ENCODE data around the gene PHF21B.

The PHF21B gene

DNA sequence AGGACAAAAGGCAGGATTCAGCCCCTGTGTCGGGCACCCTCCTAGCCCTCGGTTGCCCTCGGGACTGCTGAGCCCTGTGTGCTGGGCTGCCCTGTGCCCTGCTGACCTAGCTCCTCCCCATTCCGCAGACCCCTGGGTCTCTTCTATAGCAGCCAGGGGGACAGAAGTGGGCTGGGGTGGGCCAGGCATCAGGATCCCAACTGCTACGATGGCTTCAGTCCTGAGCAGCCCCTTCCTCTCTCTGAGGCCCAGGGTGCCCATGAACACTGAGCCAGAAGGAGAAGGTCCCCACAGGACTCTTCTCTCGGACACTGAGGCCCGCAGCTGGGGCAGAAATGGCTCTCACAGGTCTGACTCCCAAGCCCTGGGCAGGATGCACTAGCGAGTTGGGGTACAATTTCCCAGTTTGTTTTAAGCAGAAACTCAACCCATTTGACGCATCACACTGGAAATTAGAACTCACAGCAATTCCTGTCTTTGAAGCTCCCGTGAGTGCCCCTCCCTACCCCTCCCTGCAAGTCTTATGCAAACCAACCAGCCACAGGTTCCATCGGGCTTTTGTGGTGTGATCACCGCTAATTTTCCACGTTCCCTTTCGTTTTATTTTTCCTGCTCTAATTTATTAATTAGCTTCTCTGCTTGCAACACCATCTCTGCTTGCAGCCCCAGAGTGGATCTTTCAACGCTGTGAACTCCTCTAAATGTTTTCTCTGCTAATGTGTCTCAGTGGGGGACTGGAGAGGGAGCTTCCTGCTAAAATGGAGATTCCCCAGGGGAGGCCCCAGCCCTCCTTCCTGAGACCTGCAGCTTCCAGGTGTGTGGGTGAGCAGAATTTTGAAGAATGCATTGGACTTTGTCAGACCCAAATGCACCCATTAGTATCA lies 56.7 kb downstream of the PHF21B start:
- Histone ChIP-seq H3K9me3 (ENCODE audit: control insufficient read depth, low read length) (no peaks in the 10 kb centered on the region), H3K27me3 (replicated peaks; ENCODE audit: control insufficient read depth, insufficient read depth, low read length, poor library complexity, severe bottlenecking) (no peaks in the 10 kb centered on the region), H3K36me3 (ENCODE audit: control insufficient read depth, insufficient read depth, low read length) (no peaks in the 10 kb centered on the region), H3K4me1 (ENCODE audit: control insufficient read depth, insufficient read depth, low read length, poor library complexity, severe bottlenecking) (no peaks in the 10 kb centered on the region), H3K4me3 (ENCODE audit: insufficient read depth, low read depth, low read length, poor library complexity, severe bottlenecking) (no peak overlapping the region), H3K27ac (ENCODE audit: insufficient read depth, low read length, poor library complexity, severe bottlenecking) (no peak overlapping the region)
- no peak for DNase-seq

DNA sequence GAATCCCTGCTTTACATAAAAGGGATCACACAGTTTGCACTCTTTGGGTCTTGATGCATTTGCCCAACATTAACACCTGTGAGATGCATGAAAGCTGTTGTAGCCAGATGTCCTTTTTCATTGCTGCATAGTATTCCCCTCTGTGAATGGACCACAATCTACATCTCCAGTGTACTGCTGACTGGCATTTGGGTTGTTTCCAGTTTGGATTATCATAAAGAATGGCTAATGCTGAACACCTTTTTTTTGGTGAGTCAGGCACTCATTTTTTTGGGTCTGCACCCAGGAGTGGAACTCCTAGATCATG lies 58.3 kb downstream of the PHF21B start:
- no peaks in the 10 kb centered on the region for H3K4me1 ChIP-seq (ENCODE audit: control insufficient read depth, insufficient read depth, low read length, poor library complexity, severe bottlenecking)
- DNase-seq, result no peak
- no peaks in the 10 kb centered on the region for H3K36me3 ChIP-seq (ENCODE audit: control insufficient read depth, insufficient read depth, low read length)
- no peaks in the 10 kb centered on the region for H3K27me3 ChIP-seq (replicated peaks; ENCODE audit: control insufficient read depth, insufficient read depth, low read length, poor library complexity, severe bottlenecking)
- H3K4me3 ChIP-seq (ENCODE audit: insufficient read depth, low read depth, low read length, poor library complexity, severe bottlenecking), result no peak overlapping the region
- no peaks in the 10 kb centered on the region for H3K9me3 ChIP-seq (ENCODE audit: control insufficient read depth, low read length)
- no peak overlapping the region for H3K27ac ChIP-seq (ENCODE audit: insufficient read depth, low read length, poor library complexity, severe bottlenecking)

DNA sequence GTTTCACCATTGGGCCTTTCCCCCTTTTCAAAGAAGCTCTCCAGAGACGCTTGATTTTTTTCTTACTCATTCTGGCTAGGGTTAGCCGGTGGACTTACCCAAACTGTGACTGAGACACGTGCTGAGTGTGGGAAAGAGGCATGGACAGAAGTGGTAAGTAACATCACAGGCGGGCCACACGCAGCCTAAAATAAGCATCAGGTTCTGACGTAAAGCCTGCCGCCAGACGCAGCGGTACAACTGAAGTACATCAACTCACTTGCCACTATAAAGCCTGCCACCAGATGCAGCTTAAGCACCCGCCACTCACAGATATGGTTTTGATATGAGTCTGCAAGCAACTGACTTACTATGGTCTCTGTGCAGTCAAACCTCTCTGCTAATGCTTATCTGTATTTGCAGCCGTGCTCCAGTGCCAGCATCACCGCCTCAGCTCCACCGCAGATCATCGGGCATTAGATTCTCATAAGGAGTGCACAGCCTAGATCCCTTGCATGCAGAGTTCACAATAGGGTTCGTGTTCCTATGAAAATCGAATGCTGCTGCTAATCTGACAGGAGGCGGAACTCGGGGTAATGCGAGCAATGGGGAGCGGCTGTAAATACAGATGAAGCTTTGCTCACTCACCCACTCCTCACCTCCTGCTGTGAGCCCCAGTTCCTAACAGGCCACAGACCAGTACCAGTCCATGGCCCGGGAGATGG lies 58.8 kb downstream of the PHF21B start:
- H3K4me3 ChIP-seq (ENCODE audit: insufficient read depth, low read depth, low read length, poor library complexity, severe bottlenecking), result no peak overlapping the region
- no peaks in the 10 kb centered on the region for H3K4me1 ChIP-seq (ENCODE audit: control insufficient read depth, insufficient read depth, low read length, poor library complexity, severe bottlenecking)
- H3K27me3 ChIP-seq (replicated peaks; ENCODE audit: control insufficient read depth, insufficient read depth, low read length, poor library complexity, severe bottlenecking), result no peaks in the 10 kb centered on the region
- no peaks in the 10 kb centered on the region for H3K9me3 ChIP-seq (ENCODE audit: control insufficient read depth, low read length)
- H3K27ac ChIP-seq (ENCODE audit: insufficient read depth, low read length, poor library complexity, severe bottlenecking), result no peak overlapping the region
- no peak for DNase-seq
- H3K36me3 ChIP-seq (ENCODE audit: control insufficient read depth, insufficient read depth, low read length), result no peaks in the 10 kb centered on the region

DNA sequence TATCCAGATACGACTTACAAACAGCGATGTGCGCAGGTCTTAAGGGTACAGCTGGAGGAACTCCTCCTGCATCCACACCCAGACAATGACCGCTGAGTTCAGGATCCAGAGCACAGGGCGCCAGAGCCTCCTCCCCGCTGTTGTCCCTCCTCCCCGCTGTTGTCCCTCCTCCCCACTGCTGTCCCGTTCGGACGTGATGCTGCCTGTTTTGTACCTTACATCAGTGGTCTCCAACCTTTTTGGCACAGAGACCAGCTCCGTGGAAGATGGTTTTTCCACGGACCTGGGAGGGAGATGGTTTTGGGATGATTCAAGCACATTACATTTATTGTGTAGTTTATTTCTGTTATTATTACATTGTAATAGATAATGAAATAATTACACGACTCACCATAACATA lies 62.0 kb downstream of the PHF21B start:
- no peak for DNase-seq
- Histone ChIP-seq H3K27ac (ENCODE audit: insufficient read depth, low read length, poor library complexity, severe bottlenecking) (no peak overlapping the region), H3K4me3 (ENCODE audit: insufficient read depth, low read depth, low read length, poor library complexity, severe bottlenecking) (no peak overlapping the region), H3K27me3 (replicated peaks; ENCODE audit: control insufficient read depth, insufficient read depth, low read length, poor library complexity, severe bottlenecking) (no peaks in the 10 kb centered on the region), H3K4me1 (ENCODE audit: control insufficient read depth, insufficient read depth, low read length, poor library complexity, severe bottlenecking) (no peaks in the 10 kb centered on the region), H3K36me3 (ENCODE audit: control insufficient read depth, insufficient read depth, low read length) (no peaks in the 10 kb centered on the region), H3K9me3 (ENCODE audit: control insufficient read depth, low read length) (no peaks in the 10 kb centered on the region)

DNA sequence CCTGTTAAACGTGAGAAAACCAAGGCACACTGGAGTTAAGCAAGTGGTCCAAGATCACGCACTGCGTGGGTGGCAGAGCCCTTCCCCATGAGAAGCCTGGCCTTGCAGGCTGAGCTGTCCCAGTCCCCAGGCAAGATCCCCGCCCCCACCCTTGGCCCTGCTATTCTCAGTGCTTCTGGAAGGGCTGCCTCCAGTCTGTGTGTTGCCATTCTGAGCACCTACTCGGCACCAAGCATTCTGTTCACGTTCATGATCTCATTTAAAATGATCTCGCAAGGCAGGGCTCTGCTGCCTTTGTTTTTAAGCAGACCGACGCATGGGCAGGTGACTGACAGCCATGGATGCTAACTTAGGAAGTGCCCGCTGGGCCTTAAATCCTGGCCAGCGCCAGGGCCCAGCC lies 62.8 kb downstream of the PHF21B start:
- H3K27me3 ChIP-seq (replicated peaks; ENCODE audit: control insufficient read depth, insufficient read depth, low read length, poor library complexity, severe bottlenecking), result no peaks in the 10 kb centered on the region
- no peak for DNase-seq
- no peak overlapping the region for H3K27ac ChIP-seq (ENCODE audit: insufficient read depth, low read length, poor library complexity, severe bottlenecking)
- no peaks in the 10 kb centered on the region for H3K9me3 ChIP-seq (ENCODE audit: control insufficient read depth, low read length)
- no peak overlapping the region for H3K4me3 ChIP-seq (ENCODE audit: insufficient read depth, low read depth, low read length, poor library complexity, severe bottlenecking)
- H3K36me3 ChIP-seq (ENCODE audit: control insufficient read depth, insufficient read depth, low read length), result no peaks in the 10 kb centered on the region
- no peaks in the 10 kb centered on the region for H3K4me1 ChIP-seq (ENCODE audit: control insufficient read depth, insufficient read depth, low read length, poor library complexity, severe bottlenecking)

DNA sequence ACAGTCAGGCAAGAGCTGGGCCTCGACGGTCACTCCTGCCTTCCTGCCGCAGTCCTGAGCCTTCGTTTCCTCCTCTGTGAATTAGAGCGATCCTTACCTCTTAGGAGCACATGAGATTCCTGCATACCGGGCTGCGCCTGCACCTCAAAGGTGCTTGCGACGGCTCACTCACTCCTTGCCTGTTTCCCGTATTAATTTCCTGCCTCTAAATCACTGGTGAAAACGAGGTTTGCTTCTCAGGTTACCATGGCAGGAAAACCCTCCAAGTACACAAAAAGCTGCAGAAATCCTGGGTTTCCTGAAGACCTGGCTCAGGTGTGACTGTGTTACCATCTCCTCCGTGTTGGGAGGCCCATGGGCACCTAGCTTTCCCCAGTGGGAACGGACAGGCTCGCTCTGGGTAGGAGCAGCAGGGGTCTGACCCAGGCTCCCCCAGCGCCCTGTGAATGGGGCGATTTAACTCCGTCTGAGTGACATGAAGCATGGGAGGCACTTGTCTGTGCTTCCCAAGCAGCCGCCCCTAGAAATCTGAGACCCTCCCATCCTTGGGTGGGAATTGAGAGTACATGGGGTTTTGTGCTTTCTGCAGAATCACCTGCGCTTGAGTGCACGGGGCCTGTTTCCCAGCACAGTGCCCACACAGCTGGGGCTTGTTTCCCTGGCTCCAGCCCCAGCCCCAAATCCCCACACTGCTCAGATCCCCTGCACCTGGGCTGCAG lies 64.8 kb downstream of the PHF21B start:
- H3K27me3 ChIP-seq (replicated peaks; ENCODE audit: control insufficient read depth, insufficient read depth, low read length, poor library complexity, severe bottlenecking), result no peaks in the 10 kb centered on the region

DNA sequence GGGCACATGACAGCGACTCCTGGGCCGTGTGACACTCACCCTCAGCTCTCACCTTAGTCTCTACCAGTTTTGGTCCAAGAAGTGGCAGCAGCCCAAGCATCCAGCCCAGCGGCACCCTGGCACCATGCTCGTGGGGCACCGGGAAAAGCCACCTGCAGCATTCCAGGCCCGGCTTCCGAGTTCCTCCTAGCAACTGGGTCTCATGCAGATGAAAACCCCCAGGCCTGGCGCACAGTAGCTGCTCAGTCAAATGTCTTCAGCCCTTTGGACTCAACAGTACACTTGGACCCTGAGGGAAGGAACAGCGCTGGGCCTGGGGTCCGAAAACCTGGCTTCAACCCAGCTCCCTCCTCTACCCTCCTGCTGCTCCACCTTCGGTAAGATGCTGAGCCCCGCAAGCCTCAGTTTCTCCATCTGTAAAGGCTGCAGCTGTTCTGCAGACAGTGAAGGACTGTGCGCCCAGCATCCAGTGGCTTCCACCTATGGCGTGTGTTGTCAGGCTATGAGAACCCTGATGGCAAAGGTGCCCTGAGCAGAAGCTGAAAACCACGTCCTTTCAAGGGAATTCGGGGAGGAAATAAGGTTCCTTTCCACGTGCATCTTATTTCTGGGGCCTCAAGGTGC lies 66.0 kb downstream of the PHF21B start:
- Histone ChIP-seq H3K9me3 (ENCODE audit: control insufficient read depth, low read length) (no peaks in the 10 kb centered on the region), H3K4me1 (ENCODE audit: control insufficient read depth, insufficient read depth, low read length, poor library complexity, severe bottlenecking) (no peaks in the 10 kb centered on the region), H3K36me3 (ENCODE audit: control insufficient read depth, insufficient read depth, low read length) (no peaks in the 10 kb centered on the region), H3K4me3 (ENCODE audit: insufficient read depth, low read depth, low read length, poor library complexity, severe bottlenecking) (no peak overlapping the region), H3K27me3 (replicated peaks; ENCODE audit: control insufficient read depth, insufficient read depth, low read length, poor library complexity, severe bottlenecking) (no peaks in the 10 kb centered on the region), H3K27ac (ENCODE audit: insufficient read depth, low read length, poor library complexity, severe bottlenecking) (no peak overlapping the region)
- no peak for DNase-seq

More for the DNA sequence above, 64.8 kb downstream of the PHF21B start:
- DNase-seq, result no peak
- H3K36me3 ChIP-seq (ENCODE audit: control insufficient read depth, insufficient read depth, low read length), result no peaks in the 10 kb centered on the region
- no peaks in the 10 kb centered on the region for H3K9me3 ChIP-seq (ENCODE audit: control insufficient read depth, low read length)
- no peak overlapping the region for H3K27ac ChIP-seq (ENCODE audit: insufficient read depth, low read length, poor library complexity, severe bottlenecking)
- H3K4me1 ChIP-seq (ENCODE audit: control insufficient read depth, insufficient read depth, low read length, poor library complexity, severe bottlenecking), result no peaks in the 10 kb centered on the region
- no peak overlapping the region for H3K4me3 ChIP-seq (ENCODE audit: insufficient read depth, low read depth, low read length, poor library complexity, severe bottlenecking)

DNA sequence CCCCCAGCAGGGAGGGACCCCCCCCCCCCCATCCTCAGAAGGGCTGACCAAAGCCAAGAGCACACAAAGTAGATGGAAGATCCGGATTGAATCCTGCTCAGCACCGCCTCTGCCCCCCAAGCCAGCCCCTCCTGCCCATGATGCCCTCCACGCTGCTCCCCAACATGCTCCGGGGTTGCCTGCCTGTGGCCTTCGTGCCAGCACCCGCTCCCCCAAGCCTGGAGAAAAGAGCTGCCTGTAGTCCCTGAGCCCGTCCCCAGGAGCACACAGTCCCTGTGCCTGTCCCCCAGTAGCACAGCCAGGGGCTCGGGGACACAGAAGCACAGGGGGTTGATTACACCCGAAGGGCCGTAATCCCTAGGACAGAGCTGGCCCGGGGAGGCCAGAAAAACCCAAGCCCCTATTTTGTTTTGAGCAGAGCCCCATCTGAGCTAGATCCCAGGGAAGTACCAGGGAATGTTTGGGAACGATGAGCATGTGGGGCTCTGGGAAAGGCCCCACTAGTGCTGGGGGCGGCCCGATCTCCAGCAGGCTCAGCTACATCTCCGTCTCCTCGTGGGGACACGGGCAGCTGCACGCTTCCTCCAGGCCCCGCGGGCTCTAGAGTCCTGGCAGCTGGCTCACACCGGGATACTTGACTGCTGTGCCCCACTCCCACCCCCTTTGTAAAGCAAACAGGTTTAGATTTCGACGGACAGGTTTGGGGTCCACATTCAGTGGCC lies 66.7 kb downstream of the PHF21B start:
- no peak for DNase-seq
- Histone ChIP-seq H3K9me3 (ENCODE audit: control insufficient read depth, low read length) (no peaks in the 10 kb centered on the region), H3K27ac (ENCODE audit: insufficient read depth, low read length, poor library complexity, severe bottlenecking) (no peak overlapping the region), H3K4me1 (ENCODE audit: control insufficient read depth, insufficient read depth, low read length, poor library complexity, severe bottlenecking) (no peaks in the 10 kb centered on the region), H3K27me3 (replicated peaks; ENCODE audit: control insufficient read depth, insufficient read depth, low read length, poor library complexity, severe bottlenecking) (no peaks in the 10 kb centered on the region), H3K36me3 (ENCODE audit: control insufficient read depth, insufficient read depth, low read length) (no peaks in the 10 kb centered on the region), H3K4me3 (ENCODE audit: insufficient read depth, low read depth, low read length, poor library complexity, severe bottlenecking) (no peak overlapping the region)

DNA sequence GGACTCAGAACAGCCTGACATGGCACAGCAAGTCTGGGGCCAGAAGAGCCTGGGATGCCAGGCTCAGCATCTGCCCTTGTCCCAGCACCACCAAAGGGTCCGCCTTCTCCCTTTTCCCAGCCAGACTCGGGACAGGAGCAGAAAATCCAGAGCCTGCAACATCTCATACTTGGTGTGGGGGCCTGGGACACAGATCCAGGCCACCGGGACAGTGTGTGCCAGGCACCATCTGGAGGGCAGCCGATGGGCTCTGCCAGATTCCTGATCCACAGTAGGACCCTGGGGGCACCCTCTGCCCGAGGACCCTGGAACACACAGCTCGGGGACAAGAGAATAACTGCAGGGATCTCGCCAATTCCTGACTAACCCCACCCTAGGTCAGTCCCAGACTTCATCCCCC lies 67.7 kb downstream of the PHF21B start:
- no peak overlapping the region for H3K4me3 ChIP-seq (ENCODE audit: insufficient read depth, low read depth, low read length, poor library complexity, severe bottlenecking)
- H3K9me3 ChIP-seq (ENCODE audit: control insufficient read depth, low read length), result no peaks in the 10 kb centered on the region
- H3K27ac ChIP-seq (ENCODE audit: insufficient read depth, low read length, poor library complexity, severe bottlenecking), result no peak overlapping the region
- no peaks in the 10 kb centered on the region for H3K27me3 ChIP-seq (replicated peaks; ENCODE audit: control insufficient read depth, insufficient read depth, low read length, poor library complexity, severe bottlenecking)
- H3K36me3 ChIP-seq (ENCODE audit: control insufficient read depth, insufficient read depth, low read length), result no peaks in the 10 kb centered on the region
- DNase-seq, result no peak
- no peaks in the 10 kb centered on the region for H3K4me1 ChIP-seq (ENCODE audit: control insufficient read depth, insufficient read depth, low read length, poor library complexity, severe bottlenecking)
